HG02884 (cell line): ENCODE results near the gene DAZAP1.
A peak's percentile ranks its signal among the peaks of the same experiment; 100 is the strongest.

Experiments used
- ATAC-seq: cut with Tn5 transposase; IDR thresholded peaks from one replicate; pipeline ENCODE4 v1.9.1; 2021; ENCODE audit warnings: mild to moderate bottlenecking, moderate library complexity; ENCODE audit not compliant: unreplicated experiment

The DAZAP1 gene

DNA sequence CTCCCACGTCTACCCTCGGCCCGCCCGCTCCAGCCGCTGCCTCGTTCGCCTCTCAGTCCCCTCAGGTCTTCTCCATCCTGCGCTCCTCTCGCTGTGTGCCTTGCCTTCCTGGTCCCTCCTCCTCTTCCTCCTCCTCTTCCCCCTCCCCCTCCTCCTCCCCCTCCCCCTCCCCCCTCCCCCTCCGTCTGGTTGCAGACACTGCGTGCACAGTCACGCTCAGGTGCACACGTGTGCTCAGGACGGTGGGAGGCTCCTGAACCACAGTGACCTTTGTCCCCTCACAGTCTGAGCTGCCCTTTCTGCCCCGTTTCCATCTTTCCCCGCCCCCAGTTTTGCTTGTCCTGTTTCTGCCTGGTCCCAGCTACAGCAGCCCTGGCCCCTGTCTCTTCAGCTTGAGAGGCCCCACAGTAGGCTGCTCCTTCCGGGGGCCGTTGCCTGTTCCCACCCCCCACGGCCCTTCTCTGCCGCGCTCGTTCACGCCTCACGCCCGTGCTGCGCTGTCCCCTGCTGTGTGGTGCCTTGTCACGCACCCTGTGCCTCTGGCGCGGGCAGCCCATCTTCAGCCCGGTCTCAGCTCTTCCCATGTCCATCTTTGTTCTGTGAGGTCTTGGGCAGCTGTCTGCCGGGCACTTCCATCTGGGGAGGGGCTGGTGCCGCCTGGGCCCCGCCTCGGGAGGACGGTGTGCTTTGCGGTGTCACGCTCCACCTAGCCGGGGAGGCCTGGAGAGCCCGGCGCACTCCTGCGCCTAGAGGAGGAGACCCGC lies 17.0 kb downstream of the DAZAP1 start:
- no peak for ATAC-seq

DNA sequence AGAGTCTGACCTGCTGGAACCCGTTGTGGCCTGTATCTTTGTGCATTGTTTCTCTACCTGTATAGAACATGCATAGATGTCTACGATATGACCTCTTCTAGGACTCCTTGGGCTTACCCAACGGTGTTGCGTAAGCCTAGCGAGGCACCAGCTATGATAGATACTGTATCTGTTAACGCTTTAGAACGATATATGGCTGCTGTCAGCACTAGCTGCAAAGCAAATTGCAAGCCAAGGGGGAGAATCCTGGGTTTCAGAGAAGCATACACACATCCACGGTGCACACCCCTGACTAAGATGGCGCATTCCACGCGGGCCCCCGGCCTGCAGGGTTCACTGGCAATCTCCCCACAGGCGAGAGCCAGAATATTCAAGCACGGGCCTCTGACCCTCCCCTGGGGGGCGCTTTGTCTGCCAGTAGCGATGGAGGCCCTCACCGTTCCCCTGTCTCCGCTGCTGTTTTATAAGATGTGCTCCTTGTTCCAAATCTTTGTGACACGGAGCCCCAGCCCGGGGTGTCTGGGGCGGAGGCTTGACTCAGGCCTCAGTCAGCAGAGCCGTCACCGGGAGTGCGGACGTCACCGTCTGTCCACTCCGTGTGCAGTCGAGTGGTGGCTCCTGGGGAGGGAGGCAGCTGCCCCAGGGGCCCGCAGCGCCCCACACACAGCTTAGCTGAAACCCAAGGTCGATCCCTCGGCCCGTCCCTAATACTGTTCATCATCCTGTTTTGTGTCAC lies 17.9 kb downstream of the DAZAP1 start:
- ATAC-seq, result no peak

DNA sequence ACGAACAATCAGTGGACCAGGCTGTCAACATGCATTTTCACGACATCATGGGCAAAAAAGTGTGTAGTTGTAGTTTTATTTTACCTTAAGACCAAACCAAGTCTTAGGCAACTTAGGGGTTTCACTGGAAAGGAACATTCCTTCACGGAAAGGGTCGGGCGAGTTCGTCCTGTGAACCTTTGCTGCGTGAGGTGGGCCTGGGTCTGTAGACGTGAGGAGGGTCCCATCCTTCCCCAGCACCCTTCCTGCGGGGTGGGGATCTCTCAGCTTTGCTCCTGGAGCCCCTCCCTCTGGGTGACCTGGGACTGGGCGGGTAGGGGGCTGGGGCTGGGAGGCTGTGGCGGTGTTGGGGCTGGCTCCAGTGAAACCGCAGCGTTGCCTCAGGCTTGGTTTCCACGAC lies 18.5 kb downstream of the DAZAP1 start:
- no peak for ATAC-seq

DNA sequence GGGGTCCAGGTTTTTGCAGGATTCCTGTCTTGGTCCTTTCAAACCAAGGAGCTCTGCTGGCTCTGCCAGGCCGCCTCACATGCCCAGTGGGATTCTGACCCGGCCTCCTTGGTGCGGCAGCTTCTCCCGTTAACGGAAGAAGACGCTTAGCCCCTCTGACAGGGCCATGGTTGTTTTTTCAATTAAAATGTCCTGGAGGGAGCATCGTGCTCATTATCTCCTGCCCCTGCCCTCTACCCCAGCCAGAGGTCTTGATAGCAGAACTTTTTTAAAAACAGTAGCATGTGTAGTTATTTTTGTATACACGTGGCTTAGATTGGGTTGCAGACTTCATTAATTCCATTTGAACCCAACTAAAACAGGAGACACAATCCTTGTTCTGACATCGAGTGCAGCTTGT lies 19.4 kb downstream of the DAZAP1 start:
- ATAC-seq, result no peak

DNA sequence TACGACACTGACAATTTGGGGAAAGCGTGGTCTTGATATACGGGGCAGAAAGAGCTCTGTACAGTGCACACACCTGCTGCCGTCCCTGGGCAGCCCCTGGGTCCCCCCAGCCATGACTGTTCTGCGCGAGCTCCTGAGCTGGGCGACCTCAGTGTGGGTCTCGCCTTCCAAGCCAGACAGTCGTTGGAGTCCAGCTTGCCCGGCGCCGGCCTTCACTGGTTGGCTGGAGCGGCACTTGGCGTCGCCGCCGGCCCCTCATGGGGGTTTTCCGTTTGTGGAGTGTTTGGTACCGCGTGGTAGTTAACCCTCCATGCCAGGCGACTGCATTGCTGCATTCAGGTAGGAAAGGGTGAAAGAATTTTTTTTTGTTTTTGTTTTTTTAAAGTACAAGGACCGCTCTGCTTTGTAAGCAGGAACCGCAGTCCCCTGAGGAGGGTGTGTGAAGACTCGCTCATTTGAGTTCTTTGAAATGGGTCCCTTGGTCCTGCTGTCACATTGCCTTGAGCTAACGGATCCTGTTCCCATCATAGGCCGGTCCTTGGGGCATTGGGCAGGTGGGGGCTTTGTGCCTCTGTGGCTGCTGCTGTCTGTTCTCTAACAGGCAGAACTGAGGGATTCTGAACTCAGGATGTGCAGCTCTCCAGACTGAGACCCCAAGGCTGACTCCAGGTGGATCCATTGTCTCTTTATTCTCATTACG lies 20.0 kb downstream of the DAZAP1 start:
- ATAC-seq, result no peak

DNA sequence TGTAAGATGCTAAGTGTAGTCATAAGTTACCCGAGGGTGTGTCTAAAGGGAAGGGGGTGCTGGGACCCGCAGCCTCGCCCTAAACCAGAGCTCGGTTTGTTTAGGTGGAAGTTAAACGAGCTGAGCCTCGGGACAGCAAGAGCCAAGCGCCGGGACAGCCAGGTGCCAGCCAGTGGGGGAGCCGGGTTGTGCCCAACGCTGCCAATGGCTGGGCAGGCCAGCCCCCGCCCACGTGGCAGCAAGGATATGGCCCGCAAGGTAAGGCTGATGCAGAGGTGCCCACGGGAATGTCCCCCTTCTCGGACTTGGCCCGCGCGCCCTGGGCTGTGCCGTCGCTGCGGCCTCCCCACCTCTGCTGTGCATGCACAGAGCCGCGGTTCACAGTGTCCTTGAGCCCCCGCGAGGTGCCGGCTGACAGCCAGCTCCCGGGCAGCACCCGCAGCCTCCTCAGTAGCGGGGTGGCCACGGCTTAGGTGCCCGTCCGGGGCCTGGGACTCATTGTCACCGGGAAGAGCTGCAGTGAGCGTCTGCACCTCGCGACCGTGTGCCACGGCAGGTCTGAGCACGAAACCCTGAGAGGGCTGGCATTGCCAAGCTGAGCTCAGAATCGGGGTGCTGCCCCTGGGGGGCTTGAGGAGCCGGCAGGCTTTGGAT lies 21.5 kb downstream of the DAZAP1 start:
- ATAC-seq, result no peak

DNA sequence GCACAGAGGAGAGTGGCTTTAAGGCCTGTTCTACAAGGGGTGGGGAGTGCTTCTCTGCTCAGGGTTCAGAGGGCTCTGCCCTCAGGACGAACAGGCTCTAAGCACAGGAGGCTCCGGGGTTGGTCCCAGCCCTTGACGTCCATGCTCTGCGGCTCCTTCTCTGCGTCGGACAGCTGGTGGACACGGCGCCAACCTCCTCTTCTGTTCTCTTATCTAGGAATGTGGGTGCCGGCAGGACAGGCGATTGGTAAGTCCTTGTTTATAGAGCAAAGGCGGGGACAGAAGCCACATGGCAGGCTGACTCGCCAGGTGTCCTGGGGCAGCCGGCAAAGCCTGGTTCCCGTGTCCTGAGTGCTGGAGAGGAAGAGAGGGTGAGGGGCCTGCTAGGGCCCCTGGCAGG lies 22.4 kb downstream of the DAZAP1 start:
- ATAC-seq, result no peak

DNA sequence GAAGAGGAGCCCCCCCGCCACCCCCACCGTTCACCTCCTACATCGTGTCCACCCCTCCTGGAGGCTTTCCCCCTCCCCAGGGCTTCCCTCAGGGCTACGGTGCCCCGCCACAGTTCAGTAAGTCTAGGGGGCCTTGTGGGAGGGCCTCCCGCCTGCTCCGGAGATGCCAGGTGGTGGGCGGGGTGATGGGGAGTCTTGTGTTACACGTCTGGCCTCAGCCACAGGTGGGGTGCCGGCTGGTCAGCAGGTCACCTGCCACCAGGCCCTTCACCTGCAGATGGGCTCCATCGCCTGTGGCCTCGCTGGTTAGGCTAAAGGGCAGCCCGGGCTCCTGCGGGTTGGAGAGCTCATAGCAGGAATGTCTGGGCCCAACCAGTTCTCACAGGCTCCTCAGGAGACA lies 22.9 kb downstream of the DAZAP1 start:
- ATAC-seq, result no peak

DNA sequence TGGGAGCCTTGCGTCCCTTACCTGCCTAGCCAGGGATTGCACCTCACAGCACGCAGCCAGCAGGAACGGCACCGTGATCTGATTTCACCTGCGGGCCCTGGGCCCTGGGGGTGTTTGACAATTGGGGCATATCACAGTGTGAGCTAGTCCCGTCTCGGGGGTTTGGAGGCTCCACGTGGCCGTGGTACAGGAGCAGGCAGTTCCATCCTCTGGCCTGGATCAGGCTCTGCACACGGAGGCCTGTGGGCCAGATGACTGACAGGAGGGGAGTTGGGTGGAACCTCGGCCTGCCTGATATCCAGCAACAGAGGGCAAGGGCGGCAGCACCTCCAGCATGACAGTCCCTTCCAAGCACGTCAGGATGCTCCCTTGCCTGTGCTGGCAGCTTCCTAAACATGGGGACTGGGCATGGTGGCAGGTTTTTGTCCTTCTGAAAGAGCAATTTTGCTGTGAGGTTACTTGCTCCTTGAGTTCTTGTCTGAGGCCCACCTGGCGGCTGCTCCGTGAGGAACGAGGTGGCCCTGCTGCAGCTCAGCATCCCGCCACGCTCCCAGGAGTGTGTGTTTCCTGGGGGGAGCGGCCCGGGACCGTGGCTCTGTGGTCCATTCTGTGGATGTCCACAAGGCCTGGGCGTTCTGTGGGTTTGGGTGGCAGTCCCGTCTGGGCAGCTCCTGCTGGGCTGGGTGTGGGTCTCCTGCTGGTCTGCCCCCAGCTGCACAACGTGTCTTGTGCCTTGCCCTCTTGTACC lies 24.5 kb downstream of the DAZAP1 start:
- no peak for ATAC-seq

DNA sequence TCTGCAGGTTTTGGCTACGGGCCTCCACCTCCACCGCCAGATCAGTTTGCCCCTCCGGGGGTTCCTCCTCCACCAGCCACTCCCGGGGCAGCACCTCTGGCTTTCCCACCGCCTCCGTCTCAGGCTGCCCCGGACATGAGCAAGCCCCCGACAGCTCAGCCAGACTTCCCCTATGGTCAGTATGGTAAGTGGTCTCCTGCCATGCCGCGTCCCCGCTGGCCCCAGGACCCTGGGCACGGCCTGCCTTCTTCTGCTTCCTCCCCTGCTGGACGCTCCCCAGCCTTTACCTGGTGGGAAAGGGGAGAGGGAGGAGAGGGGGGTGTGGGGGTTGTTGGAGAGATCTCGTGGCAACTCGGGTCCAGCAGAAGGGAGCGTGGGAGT lies 25.1 kb downstream of the DAZAP1 start:
- no peak for ATAC-seq

DNA sequence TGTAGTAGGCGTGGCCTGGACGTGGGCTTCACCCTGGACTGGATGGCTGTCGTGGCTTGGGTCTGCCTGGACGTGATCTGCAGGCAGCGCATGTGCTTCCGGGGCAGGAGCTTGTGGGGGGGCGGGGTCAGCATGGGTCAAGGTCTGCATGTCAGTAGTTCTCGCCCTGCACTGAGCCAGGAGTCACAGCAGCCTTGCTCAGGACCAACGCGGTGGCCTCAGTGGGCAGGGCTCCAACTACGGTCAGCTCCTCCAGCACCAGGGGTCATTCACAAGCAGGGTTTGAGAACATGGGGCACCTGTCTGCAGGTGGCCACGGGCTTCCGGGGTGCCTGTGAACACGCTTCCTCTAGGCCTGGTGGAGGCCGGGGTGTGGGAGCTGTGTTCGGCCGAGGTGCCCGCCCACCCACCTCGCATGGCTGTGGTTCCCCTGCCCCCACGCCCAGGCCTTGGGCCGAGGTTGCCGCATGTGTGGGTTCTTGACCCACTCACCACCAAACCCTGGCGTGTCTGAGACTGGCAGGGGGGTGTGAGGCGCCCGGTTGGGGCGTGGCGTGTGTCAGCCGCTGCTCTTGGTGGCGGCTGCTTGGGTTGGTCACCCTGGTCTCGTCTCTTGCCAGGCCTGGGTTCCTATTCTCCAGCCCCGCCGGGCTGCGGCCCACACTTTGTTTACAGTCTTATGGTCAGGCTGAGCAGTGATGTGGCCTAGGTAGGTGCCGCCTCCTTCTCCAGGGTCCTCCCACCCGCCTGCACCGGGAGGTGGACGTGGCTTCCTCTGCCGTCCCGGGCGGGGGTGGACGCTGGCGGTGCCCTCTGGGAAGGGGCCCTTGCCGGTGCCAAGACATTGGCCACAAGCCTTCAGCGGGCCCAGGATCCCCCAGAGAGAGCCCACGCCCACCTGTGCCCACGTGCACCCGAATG lies 26.0 kb downstream of the DAZAP1 start:
- ATAC-seq, result no peak

DNA sequence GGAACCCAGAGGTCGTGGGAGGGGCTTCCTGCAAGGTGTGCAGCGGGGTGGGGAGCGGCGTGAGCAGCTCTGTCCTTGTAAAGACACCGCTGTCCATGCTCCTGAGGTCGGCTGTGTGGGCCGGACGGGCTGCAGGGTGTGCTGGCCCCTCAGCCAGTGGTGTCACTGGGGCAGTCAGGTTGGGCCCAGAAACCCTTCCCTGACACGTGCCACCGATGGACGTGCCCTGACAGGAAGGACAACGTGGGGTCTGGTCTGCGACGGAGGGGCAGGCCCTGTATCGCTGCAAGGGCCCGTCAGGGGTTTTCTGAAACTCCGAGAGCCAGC lies 26.6 kb downstream of the DAZAP1 start:
- no peak for ATAC-seq

DNA sequence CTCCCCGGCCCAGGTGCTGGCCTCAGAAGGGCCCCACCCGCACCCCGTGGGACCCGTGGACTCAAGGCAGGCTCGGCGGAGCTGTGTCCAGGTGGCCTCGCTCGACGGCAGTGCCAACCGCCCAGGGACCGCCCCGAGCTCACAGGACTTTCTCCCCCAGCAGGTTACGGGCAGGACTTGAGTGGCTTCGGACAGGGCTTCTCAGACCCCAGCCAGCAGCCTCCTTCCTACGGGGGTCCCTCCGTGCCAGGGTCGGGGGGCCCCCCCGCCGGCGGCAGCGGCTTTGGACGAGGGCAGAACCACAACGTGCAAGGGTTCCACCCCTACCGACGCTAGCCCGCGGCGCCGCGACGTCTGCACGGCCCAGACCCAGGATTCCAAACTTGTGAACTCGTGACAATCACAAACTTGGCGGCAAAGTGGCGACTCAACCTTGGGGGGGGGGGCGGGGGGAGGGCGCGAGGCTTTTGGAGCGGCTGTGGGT lies 27.2 kb downstream of the DAZAP1 start:
- ATAC-seq, result no peak

DNA sequence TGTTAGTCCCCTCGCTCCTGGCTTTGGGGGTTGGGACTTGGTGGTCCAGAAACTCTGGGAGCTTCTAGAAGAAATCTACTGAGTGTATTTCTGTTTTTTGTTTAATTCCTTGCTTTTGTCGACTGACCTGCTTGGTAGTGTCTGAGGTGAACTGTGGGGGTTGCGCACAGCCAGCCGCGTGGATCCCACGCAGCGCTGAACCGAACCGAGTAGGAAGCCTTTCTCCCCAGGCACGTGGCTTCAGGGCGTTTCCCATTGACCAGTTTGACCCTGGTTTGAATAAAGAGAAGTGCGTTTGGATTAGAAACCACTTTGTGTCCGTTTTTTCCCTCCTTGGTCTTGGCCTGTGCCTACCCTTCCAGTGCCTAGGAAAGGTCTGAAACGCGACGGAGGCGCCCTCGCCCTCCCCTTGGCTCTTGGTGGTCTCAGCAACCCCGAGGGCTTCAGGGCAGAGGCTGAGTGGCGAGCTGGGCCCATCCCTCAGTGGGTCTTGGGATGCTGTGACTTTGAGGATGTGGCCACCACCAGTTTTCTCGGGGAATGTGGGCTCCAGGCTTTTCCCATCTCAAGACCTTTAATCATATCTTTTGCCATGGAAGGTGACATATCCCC lies 28.1 kb downstream of the DAZAP1 start:
- ATAC-seq, result no peak

DNA sequence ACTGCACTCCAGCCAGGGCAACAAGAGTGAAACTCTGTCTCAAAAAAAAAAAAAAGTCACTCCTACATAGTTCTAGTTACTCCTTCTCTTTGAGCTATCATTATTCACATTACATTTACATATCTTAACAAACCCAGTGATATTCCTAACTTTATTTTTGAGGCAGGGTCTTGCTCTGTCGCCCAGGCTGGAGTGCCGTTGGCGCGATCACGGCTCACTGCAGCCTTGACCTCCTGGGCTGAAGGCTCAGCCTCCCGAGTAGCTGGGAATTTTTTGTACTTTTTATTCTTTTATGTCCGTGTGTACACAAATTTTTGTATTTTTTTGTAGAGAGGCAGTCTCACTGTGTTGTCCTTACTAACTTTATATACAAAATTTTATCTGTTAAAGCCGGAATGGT lies 30.2 kb downstream of the DAZAP1 start:
- no peak for ATAC-seq

DNA sequence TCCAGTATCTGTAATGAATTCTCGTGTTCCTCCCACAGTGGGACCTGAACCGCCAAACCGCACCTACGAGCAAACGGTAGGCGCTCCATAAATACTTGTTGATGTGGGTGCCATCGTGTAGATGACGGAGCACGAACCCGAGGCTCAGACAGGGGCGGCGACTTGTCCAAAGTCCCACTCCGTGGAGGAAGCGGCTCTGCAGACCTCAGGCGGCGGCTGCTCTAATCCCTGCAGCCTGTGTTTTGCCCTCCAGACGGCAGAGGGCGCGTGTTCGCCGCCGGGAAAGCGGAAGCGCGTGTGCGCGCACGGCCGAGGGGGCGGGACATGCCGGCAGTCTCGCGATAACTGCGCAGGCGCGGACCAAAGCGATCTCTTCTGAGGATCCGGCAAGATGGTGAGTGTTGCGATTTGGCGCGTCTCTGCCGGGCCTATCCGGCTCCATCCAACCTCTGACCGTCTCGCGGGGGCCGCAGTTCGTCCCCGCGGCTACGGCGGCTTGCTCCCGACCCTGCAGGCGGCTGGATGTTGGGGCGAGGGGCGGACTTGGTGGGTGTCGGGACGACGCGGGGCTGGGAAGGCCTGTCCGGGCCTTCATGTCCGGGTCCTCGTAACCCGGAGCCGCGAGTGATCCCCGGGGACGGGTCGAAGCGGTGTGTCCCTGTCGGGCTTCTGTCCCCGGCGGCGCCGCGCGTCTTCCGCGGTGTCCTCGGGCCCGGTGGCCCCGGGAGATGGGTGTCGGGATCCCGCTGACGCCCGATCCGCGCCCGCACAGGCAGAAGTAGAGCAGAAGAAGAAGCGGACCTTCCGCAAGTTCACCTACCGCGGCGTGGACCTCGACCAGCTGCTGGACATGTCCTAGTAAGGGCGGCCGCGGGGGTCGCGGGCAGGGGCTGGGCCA lies 30.9 kb downstream of the DAZAP1 start, which contains the start of gene RPS15:
TSS of gene RPS15 (plus strand) at position 362 of the 898 bp plus-strand sequence. CDS start at position 392, 30 bp downstream.
- ATAC-seq, result peak; percentile 79

DNA sequence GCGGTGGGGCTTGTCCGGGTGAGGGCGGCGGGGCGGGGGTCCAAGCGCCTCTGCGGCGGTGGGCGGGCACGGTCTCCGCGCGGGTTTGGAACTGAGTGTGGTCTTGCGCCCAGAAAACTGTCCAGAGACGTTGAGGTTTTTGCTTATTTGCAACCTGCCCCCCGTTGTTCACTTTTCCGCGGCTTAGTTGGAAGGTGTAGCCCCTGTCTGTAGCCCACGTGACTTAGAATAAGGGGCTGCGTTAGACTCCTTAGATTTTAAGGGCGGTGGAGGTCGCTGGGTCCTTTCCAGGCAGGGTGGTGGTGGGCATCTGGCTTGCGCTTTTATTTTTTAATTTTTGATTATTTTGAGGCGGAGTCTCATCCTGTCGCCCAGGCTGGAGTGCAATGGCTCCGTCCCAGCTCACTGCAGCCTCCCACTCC lies 31.6 kb downstream of the DAZAP1 start:
- ATAC-seq, result no peak
